AG04449 (cell line): Measurements from ENCODE around the gene ATP8A2.
"Not testable (repeated sequence)": the region's sequence is repeated elsewhere in the genome, so short reads cannot be mapped to it uniquely, and the experiment has no call there.

Experiments used
- CTCF ChIA-PET: fragments of 350-600 bp; formaldehyde crosslinking; extraction: SDS; loops from one replicate; lab custom pipeline; 2021; ENCODE audit warnings: antibody characterized with exemption; lab: Yijun Ruan, JAX
- POLR2A ChIA-PET: fragments of 400-600, 350-600 bp; formaldehyde crosslinking; extraction: SDS; loops from one replicate; lab custom pipeline; 2020; ENCODE audit warnings: antibody characterized with exemption, inconsistent platforms; lab: Yijun Ruan, JAX
- DNase-seq: peaks from one replicate; pipeline ENCODE4 v3.0.0-alpha.2; 2010; ENCODE audit warnings: low read depth, low spot score
- H3K4me3 ChIP-seq: 2 replicates; pipeline ENCODE4 v1.5.1; 2011; ENCODE audit warnings: low read depth, mild to moderate bottlenecking, control low read depth, low read length
- CTCF ChIP-seq: IDR thresholded peaks from one replicate; pipeline ENCODE4 v1.5.1; 2011; ENCODE audit warnings: mild to moderate bottlenecking, moderate library complexity, low read length, control low read depth, inconsistent platforms; ENCODE audit not compliant: insufficient read depth; ENCODE audit errors: missing control alignments

ATP8A2 gene

GRCh38 chr13:25541434-25542123 is 169.8 kb downstream of the ATP8A2 start:
- CTCF ChIA-PET = no interaction called here
- TF ChIP-seq CTCF = no peak
- DNase-seq = no peak
- POLR2A ChIA-PET = no interaction called here
- H3K4me3 ChIP-seq = no peak overlapping the region

GRCh38 chr13:25548991-25549390 is 177.2 kb downstream of the ATP8A2 start:
- H3K4me3 ChIP-seq, DNase-seq, POLR2A ChIA-PET: not testable (repeated sequence)
- CTCF ChIA-PET = interaction anchor here (1.1 kb wide), 1 partner anchor 26 kb away, joined by 3 read pairs; no protein-coding TSS in a partner anchor

- CTCF ChIA-PET = no interaction called here
- H3K4me3 ChIP-seq = no peak overlapping the region
- no peak for TF ChIP-seq CTCF
- POLR2A ChIA-PET = no interaction called here
- no peak for DNase-seq
Measured at GRCh38 chr13:25561812-25562211, 190.0 kb downstream of the ATP8A2 start.

GRCh38 chr13:25570185-25570584 is 198.4 kb downstream of the ATP8A2 start:
- H3K4me3 ChIP-seq = no peak overlapping the region
- ChIA-PET POLR2A (no interaction called here), CTCF (interaction anchor here (1.2 kb wide), 2 partner anchors 492 to 494 kb away, joined by 3 to 5 read pairs; no protein-coding TSS in a partner anchor)
- no peak for TF ChIP-seq CTCF
- DNase-seq = no peak

- TF ChIP-seq CTCF = no peak
- H3K4me3 ChIP-seq = no peak overlapping the region
- DNase-seq = no peak
- ChIA-PET POLR2A (no interaction called here), CTCF (interaction anchor here (1.2 kb wide), 1 partner anchor 493 kb away, joined by 3 read pairs; no protein-coding TSS in a partner anchor)
Measured at GRCh38 chr13:25571237-25571636, 199.5 kb downstream of the ATP8A2 start.

GRCh38 chr13:25572171-25572570 is 200.4 kb downstream of the ATP8A2 start:
- DNase-seq, POLR2A ChIA-PET, H3K4me3 ChIP-seq: not testable (repeated sequence)
- CTCF ChIA-PET = interaction anchor here (1.2 kb wide), 2 partner anchors 491 to 500 kb away, joined by 3 to 5 read pairs; no protein-coding TSS in a partner anchor

- ChIA-PET CTCF (interaction anchor here (0.6 to 4.5 kb wide), 21 partner anchors 8 to 1124 kb away, joined by 3 to 54 read pairs (median 3); no protein-coding TSS in a partner anchor), POLR2A (no interaction called here)
- TF ChIP-seq CTCF = peak; percentile 86
- DNase-seq = peak; percentile 40
- H3K4me3 ChIP-seq = no peak overlapping the region
Measured at GRCh38 chr13:25574437-25575411, 202.9 kb downstream of the ATP8A2 start.
